Measurements from ENCODE around the gene OR9Q1.

Gene OR9Q1

GRCh38 chr11:58034471-58034870 lies 10.8 kb downstream of the OR9Q1 start:
- no peak overlapping the region for H3K27ac ChIP-seq
- TF ChIP-seq ZFX (IDR thresholded peaks at IDR 0.05) = no peak
- TF ChIP-seq, protein P1, sequence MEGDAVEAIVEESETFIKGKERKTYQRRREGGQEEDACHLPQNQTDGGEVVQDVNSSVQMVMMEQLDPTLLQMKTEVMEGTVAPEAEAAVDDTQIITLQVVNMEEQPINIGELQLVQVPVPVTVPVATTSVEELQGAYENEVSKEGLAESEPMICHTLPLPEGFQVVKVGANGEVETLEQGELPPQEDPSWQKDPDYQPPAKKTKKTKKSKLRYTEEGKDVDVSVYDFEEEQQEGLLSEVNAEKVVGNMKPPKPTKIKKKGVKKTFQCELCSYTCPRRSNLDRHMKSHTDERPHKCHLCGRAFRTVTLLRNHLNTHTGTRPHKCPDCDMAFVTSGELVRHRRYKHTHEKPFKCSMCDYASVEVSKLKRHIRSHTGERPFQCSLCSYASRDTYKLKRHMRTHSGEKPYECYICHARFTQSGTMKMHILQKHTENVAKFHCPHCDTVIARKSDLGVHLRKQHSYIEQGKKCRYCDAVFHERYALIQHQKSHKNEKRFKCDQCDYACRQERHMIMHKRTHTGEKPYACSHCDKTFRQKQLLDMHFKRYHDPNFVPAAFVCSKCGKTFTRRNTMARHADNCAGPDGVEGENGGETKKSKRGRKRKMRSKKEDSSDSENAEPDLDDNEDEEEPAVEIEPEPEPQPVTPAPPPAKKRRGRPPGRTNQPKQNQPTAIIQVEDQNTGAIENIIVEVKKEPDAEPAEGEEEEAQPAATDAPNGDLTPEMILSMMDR (conservative IDR thresholded peaks at IDR 0.05) = no peak

DNA sequence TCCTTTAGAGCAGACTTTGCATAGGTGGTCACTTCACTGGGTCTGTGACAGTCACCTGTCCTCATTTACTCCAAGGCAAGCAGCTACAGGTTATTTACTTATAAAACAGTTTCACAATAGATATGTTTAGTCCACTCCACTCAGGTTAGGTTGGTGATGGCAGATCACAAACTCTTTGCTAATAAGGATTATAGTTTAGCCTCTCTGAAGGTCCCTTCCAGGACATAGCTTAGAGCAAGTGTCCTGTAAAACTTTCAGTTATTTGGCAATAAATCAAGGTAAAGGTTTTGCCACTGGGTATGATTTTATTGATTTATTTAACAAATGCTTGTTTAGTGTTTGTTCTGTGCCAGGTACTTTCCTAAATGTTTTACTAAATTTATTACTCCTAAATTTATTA lies 15.9 kb downstream of the OR9Q1 start:
- H3K27ac ChIP-seq = no peak overlapping the region
- no peak for TF ChIP-seq ZFX (IDR thresholded peaks at IDR 0.05)
- TF ChIP-seq, protein P1 (conservative IDR thresholded peaks at IDR 0.05) = no peak

DNA sequence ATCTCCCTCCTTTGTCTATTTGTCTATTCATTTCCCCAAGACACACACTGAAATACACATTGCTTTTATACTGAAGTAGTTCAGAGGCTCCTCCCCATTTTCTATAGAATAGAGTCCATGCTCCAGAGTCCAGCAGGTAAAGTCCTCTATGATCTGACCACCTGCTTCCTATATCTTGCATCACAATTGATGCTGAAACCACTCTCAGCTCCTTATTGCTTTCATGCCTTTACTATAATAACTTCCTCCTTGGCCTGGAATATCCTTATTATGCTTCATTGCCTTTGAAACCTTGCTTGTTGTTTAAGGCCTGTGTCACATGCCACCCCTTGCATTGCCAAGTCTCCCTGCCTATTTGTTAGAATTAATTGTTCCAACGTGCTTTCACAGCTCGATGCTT lies 19.7 kb downstream of the OR9Q1 start:
- no peak overlapping the region for H3K27ac ChIP-seq
- TF ChIP-seq, protein P1 (conservative IDR thresholded peaks at IDR 0.05) = no peak
- TF ChIP-seq ZFX (IDR thresholded peaks at IDR 0.05) = no peak

DNA sequence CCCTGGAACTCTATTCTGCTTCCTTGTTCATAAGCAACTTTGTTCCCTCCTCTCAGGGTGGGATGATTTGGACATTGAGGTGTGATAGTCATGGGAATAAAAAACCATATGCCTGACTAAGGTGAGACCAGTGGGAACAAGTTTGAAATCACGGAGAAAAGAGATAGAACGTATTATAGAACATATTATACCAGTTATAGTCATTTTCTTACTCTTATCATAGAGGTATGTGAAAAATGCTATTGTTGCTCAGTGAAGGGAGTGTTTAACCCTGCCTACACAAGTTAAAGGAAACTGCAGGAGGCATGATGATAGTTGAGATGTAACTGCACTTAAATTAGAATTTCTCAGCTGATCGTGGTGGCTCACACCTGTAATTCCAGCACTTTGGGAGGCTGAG lies 22.6 kb downstream of the OR9Q1 start:
- TF ChIP-seq, protein P1 (conservative IDR thresholded peaks at IDR 0.05) = no peak
- TF ChIP-seq ZFX (IDR thresholded peaks at IDR 0.05) = no peak
- H3K27ac ChIP-seq = no peak overlapping the region

- TF ChIP-seq, protein P1 (conservative IDR thresholded peaks at IDR 0.05) = no peak
- TF ChIP-seq ZFX (IDR thresholded peaks at IDR 0.05) = no peak
- no peak overlapping the region for H3K27ac ChIP-seq
Measured at GRCh38 chr11:58047818-58048217, 24.1 kb downstream of the OR9Q1 start.

DNA sequence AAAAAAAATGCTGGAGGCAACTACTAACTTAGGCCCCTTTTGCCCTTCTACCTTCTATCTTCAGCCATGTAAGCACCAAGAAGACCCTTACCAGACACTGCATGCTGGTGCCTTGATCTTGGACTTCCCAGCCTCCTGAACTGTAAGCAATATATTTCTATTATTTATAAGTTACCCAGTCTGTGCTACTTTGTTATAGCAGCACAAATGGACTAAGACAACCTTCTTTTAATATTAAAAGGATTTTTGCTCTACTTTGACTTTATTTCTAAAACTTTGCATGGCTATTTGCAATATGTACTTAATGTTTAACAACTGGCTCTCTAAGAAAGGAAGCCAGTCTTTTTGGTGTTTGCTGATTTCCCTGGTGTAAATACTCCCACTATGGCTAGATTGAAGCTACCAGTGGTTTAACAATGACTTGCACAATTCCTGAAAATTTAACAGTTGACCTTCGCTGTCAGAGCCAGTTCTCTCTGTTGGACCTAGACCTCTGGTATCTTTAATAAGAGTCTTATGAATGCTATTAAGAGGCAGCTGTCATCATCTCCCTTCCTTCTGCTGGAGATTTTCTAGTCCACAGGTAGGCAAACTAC lies 32.2 kb downstream of the OR9Q1 start:
- TF ChIP-seq, protein P1 (conservative IDR thresholded peaks at IDR 0.05) = no peak
- no peak for TF ChIP-seq ZFX (IDR thresholded peaks at IDR 0.05)
- H3K27ac ChIP-seq = no peak overlapping the region

DNA sequence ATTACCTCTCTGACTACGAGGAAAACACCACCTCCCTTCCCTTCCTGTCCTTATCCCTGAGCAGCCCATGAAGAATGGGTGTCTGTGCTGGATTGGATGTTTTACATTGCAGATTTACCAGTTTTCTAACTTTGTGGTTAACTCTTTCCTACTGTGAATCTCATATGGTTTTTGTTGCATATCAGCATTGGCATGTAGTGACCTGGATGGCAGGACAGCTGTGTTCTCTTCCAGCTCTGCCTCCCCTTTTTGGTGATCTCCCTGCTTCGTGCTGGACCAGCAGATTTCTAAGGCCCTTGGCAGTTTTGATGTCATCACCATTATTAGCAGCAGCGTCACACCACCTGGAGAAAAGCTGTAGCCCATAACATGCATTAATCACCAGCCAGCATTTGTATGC lies 33.8 kb downstream of the OR9Q1 start:
- H3K27ac ChIP-seq = no peak overlapping the region
- TF ChIP-seq ZFX (IDR thresholded peaks at IDR 0.05) = no peak
- TF ChIP-seq, protein P1 (conservative IDR thresholded peaks at IDR 0.05) = no peak

All from C4-2B (cell line).